IPS-15b (cell line): Measurements from ENCODE around the gene CDH12.
"Not testable (repeated sequence)": the region's sequence is repeated elsewhere in the genome, so short reads cannot be mapped to it uniquely, and the experiment has no call there.

Experiments used
- H3K27me3 ChIP-seq: one replicate; pipeline ENCODE4 v1.6.1; 2013; ENCODE audit warnings: low read length; ENCODE audit not compliant: control insufficient read depth, insufficient read depth
- H3K36me3 ChIP-seq: one replicate; pipeline ENCODE4 v1.6.1; 2013; ENCODE audit warnings: low read length; ENCODE audit not compliant: control insufficient read depth, insufficient read depth
- H3K4me1 ChIP-seq: one replicate; pipeline ENCODE4 v1.6.1; 2013; ENCODE audit warnings: mild to moderate bottlenecking, low read length; ENCODE audit not compliant: control insufficient read depth, insufficient read depth
- H3K4me3 ChIP-seq: one replicate; pipeline ENCODE4 v1.5.1; 2013; ENCODE audit warnings: low read depth, low read length
- H3K9ac ChIP-seq: one replicate; pipeline ENCODE4 v1.6.1; 2013; ENCODE audit warnings: low read depth, mild to moderate bottlenecking, low read length
- H3K9me3 ChIP-seq: one replicate; pipeline ENCODE4 v1.6.1; 2013; ENCODE audit warnings: mild to moderate bottlenecking, low read length; ENCODE audit not compliant: control insufficient read depth, insufficient read depth

Gene CDH12

GRCh38 chr5:22844636-22845035 is 8.5 kb downstream of the CDH12 start:
- Histone ChIP-seq H3K4me1 (no peaks in the 10 kb centered on the region), H3K36me3 (no peaks in the 10 kb centered on the region), H3K9me3 (no peaks in the 10 kb centered on the region), H3K4me3 (no peak overlapping the region), H3K27me3 (no peaks in the 10 kb centered on the region), H3K9ac (no peak overlapping the region)

- no peak overlapping the region for H3K4me3 ChIP-seq
- no peaks in the 10 kb centered on the region for H3K36me3 ChIP-seq
- no peaks in the 10 kb centered on the region for H3K4me1 ChIP-seq
- H3K9ac ChIP-seq: no peak overlapping the region
- H3K27me3 ChIP-seq: no peaks in the 10 kb centered on the region
- no peaks in the 10 kb centered on the region for H3K9me3 ChIP-seq
Observed at GRCh38 chr5:22844155-22844554, 9.0 kb downstream of the CDH12 start.

GRCh38 chr5:22842574-22842973 is 10.6 kb downstream of the CDH12 start:
- Histone ChIP-seq H3K9ac (no peak overlapping the region), H3K4me3 (no peak overlapping the region), H3K36me3 (no peaks in the 10 kb centered on the region), H3K4me1 (no peaks in the 10 kb centered on the region), H3K27me3 (no peaks in the 10 kb centered on the region), H3K9me3 (no peaks in the 10 kb centered on the region)

- Histone ChIP-seq H3K9me3 (no peaks in the 10 kb centered on the region), H3K4me3 (no peak overlapping the region), H3K4me1 (no peaks in the 10 kb centered on the region)
Observed at GRCh38 chr5:22837803-22838202, 15.3 kb downstream of the CDH12 start.

GRCh38 chr5:22835686-22836085 is 17.5 kb downstream of the CDH12 start:
- no peaks in the 10 kb centered on the region for H3K36me3 ChIP-seq
- no peak overlapping the region for H3K4me3 ChIP-seq
- no peaks in the 10 kb centered on the region for H3K9me3 ChIP-seq
- no peak overlapping the region for H3K9ac ChIP-seq
- H3K27me3 ChIP-seq: no peaks in the 10 kb centered on the region
- H3K4me1 ChIP-seq: no peaks in the 10 kb centered on the region

More at GRCh38 chr5:22837803-22838202, 15.3 kb downstream of the CDH12 start:
- Histone ChIP-seq H3K36me3 (no peaks in the 10 kb centered on the region), H3K9ac (no peak overlapping the region), H3K27me3 (no peaks in the 10 kb centered on the region)

DNA sequence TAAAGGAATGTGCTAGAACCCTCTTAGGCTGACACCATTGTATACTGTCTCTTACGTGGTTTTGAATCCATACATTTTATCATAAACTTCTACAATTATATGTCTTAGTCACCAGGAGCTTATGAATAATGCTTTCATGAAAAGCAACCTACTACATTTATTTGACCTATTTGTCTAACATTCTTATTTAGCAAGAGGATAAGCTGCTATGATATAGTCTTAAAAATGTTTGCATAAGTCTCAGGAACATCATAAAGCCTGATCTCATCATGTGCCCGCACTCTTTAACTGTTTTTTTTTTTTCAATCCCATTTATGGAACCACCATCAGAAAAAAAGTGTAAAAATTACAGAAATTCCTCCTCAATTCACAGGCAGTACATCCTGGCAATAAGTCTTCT is 59.7 kb downstream of the CDH12 start:
- no peak overlapping the region for H3K9ac ChIP-seq
- H3K9me3 ChIP-seq: no peaks in the 10 kb centered on the region
- H3K4me3 ChIP-seq: no peak overlapping the region
- no peaks in the 10 kb centered on the region for H3K36me3 ChIP-seq
- no peaks in the 10 kb centered on the region for H3K27me3 ChIP-seq
- H3K4me1 ChIP-seq: no peaks in the 10 kb centered on the region

DNA sequence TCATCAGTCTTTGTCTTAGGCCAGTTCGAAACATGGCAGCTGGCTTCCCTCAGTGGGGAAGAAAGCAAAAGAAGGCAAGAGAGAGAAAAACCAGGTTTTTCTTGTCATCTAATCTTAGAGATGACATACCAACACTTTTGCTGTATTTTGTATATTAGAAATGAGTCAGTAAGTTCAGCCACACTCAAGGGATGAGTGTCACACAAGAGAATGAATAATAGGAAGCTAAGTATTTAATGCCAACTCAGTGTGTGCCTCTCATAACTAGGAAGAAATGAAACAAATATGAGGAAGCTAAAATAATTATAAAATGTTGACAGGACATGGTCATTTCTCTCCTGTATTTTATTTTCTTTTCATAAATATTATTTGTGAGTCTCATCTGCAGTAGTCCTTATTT is 65.3 kb downstream of the CDH12 start:
- no peak overlapping the region for H3K4me3 ChIP-seq

GRCh38 chr5:22787398-22787797 is 65.7 kb downstream of the CDH12 start:
- no peak overlapping the region for H3K9ac ChIP-seq
- H3K4me1 ChIP-seq: no peaks in the 10 kb centered on the region
- no peaks in the 10 kb centered on the region for H3K9me3 ChIP-seq
- no peaks in the 10 kb centered on the region for H3K36me3 ChIP-seq
- no peaks in the 10 kb centered on the region for H3K27me3 ChIP-seq
- no peak overlapping the region for H3K4me3 ChIP-seq

More for the DNA sequence above, 65.3 kb downstream of the CDH12 start:
- Histone ChIP-seq H3K9me3 (no peaks in the 10 kb centered on the region), H3K27me3 (no peaks in the 10 kb centered on the region), H3K36me3 (no peaks in the 10 kb centered on the region), H3K9ac (no peak overlapping the region), H3K4me1 (no peaks in the 10 kb centered on the region)

DNA sequence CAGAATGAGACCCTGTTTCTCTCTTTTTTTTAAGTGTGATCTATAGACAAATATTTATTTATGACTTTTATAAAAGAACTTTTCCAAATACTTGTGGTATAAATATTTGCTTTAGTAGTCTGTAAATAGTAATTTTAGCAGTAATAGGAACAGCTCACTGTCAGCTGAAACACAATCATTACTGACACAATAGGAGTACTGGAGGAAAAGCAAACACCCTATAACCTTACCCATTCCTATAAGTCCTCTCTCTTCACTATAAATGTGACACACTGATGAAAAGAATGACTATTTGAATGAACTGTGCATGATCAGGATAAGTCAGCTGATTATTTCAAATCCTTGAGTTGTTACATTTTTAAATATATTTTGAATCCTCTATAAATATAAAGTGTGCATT is 72.4 kb downstream of the CDH12 start:
- H3K36me3 ChIP-seq: no peaks in the 10 kb centered on the region
- no peaks in the 10 kb centered on the region for H3K9me3 ChIP-seq
- H3K4me3 ChIP-seq: no peak overlapping the region
- no peaks in the 10 kb centered on the region for H3K4me1 ChIP-seq
- no peaks in the 10 kb centered on the region for H3K27me3 ChIP-seq
- no peak overlapping the region for H3K9ac ChIP-seq

DNA sequence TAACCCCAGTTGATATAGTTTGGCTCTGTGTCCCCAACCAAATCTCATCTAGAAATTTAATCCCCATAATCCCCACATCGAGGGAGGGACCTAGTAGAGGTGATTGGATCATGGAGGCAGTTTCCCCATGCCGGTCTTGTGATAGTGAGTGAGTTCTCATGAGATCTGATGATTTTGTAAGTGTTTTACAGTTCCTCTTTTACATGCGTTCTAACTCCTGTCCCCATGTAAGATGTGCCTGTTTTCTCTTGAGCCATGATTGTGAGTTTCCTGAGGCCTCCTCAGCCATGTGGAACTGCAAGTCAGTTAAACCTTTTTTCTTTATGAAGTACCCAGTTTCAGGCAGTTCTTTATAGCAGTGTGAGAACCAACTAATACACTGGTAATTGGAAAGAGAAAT is 73.6 kb downstream of the CDH12 start:
- Histone ChIP-seq H3K9ac (no peak overlapping the region), H3K4me3 (no peak overlapping the region), H3K9me3 (no peaks in the 10 kb centered on the region), H3K4me1 (no peaks in the 10 kb centered on the region), H3K36me3 (no peaks in the 10 kb centered on the region), H3K27me3 (no peaks in the 10 kb centered on the region)

GRCh38 chr5:22776285-22776684 is 76.9 kb downstream of the CDH12 start:
- H3K9ac ChIP-seq: no peak overlapping the region
- H3K36me3 ChIP-seq: no peaks in the 10 kb centered on the region
- no peak overlapping the region for H3K4me3 ChIP-seq
- H3K27me3 ChIP-seq: no peaks in the 10 kb centered on the region
- H3K9me3 ChIP-seq: no peaks in the 10 kb centered on the region
- H3K4me1 ChIP-seq: no peaks in the 10 kb centered on the region

- not testable (repeated sequence) for H3K4me1 ChIP-seq, H3K27me3 ChIP-seq, H3K4me3 ChIP-seq, H3K9ac ChIP-seq, H3K9me3 ChIP-seq, H3K36me3 ChIP-seq
Observed at GRCh38 chr5:22774214-22774613, 78.9 kb downstream of the CDH12 start.

DNA sequence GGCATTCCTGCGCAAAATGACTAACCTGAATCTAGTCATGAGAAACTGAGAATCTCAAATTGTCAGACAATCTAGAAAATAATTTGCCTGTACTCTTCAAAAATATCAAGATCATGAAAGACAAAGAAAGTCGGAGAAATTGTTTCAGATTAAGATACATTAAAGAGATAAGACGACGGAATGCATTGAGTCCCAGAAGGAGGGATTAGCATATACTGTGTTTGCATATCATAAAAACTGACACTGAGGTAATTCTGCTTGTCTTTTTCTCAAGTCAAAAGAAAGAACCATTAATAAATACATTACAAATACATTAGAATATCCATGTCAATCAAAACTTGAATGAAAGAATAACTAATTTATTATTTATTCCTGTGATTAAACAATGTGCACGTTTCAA is 88.4 kb downstream of the CDH12 start:
- Histone ChIP-seq H3K4me1 (no peaks in the 10 kb centered on the region), H3K9ac (no peak overlapping the region), H3K9me3 (no peaks in the 10 kb centered on the region)

More for the DNA sequence above, 88.4 kb downstream of the CDH12 start:
- H3K4me3 ChIP-seq: no peak overlapping the region
- no peaks in the 10 kb centered on the region for H3K36me3 ChIP-seq
- H3K27me3 ChIP-seq: no peaks in the 10 kb centered on the region
